Chondrocyte (in vitro differentiated cells): ENCODE data around the gene SHISA9. TPM values are rescaled to one million over a fixed set of nuclear protein-coding genes. Genes with fewer than 3 reads are reported as not detected.

Source experiments
- DNase-seq: peaks from one replicate; pipeline ENCODE4 v3.0.0; 2021; ENCODE audit warnings: mixed read lengths, low spot score
- H3K27ac Mint-ChIP-seq: one replicate; pipeline ENCODE4 v1.8.0; 2021; ENCODE audit warnings: mild to moderate bottlenecking, moderate library complexity, mixed read lengths; ENCODE audit not compliant: unreplicated experiment
- H3K27me3 Mint-ChIP-seq: 2 replicates; pipeline ENCODE4 v1.8.0; 2021; ENCODE audit warnings: low read depth, mixed read lengths
- H3K36me3 Mint-ChIP-seq: 2 replicates; pipeline ENCODE4 v1.8.0; 2021; ENCODE audit warnings: low read depth, mixed read lengths
- H3K4me1 Mint-ChIP-seq: 2 replicates; pipeline ENCODE4 v1.8.0; 2021; ENCODE audit warnings: low read depth, mild to moderate bottlenecking, mixed read lengths
- H3K4me3 Mint-ChIP-seq: one replicate; pipeline ENCODE4 v1.8.0; 2021; ENCODE audit warnings: mild to moderate bottlenecking, moderate library complexity, mixed read lengths; ENCODE audit not compliant: unreplicated experiment
- H3K9me3 Mint-ChIP-seq: 2 replicates; pipeline ENCODE4 v1.8.0; 2021; ENCODE audit warnings: low read depth, mixed read lengths
- total RNA-seq: library from RNA; stranded (reverse); gene quantifications from 3 replicates; pipeline ENCODE4 v1.2.1, GENCODE V29; 2021
- TF ChIP-seq, protein P1 (sequence below): fragments of 200-600 bp; sonication (generic); IDR thresholded peaks from 2 replicates; pipeline ENCODE4 v1.5.0; 2021; ENCODE audit warnings: antibody characterized with exemption, mild to moderate bottlenecking, moderate library complexity

The SHISA9 gene
- total RNA-seq, 1 donor from 2014 or later = 1.6 TPM

DNA sequence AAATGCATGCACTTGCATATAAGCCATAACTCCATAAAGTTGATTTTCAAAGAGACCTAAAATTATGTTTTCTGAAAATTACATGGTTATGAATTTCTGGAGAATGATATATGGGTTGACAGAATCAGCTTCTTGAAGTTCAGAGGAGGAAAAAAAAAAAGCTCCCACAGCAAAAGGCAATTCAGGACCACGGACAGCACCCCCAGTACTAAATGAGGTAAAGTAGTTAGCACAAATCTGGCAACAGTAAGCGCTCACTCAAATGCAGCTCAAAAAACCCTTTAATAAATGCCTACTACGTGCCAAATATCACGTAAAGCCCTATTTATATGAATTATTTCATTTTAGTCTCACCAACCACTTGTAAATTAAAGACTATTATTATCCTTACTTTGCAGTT lies 135.2 kb downstream of the SHISA9 start:
- H3K27ac Mint-ChIP-seq = no peak overlapping the region
- peaks cover 5% of the 10 kb centered on the region for H3K9me3 Mint-ChIP-seq
- H3K36me3 Mint-ChIP-seq = no peaks in the 10 kb centered on the region
- H3K27me3 Mint-ChIP-seq = no peaks in the 10 kb centered on the region
- TF ChIP-seq, protein P1, sequence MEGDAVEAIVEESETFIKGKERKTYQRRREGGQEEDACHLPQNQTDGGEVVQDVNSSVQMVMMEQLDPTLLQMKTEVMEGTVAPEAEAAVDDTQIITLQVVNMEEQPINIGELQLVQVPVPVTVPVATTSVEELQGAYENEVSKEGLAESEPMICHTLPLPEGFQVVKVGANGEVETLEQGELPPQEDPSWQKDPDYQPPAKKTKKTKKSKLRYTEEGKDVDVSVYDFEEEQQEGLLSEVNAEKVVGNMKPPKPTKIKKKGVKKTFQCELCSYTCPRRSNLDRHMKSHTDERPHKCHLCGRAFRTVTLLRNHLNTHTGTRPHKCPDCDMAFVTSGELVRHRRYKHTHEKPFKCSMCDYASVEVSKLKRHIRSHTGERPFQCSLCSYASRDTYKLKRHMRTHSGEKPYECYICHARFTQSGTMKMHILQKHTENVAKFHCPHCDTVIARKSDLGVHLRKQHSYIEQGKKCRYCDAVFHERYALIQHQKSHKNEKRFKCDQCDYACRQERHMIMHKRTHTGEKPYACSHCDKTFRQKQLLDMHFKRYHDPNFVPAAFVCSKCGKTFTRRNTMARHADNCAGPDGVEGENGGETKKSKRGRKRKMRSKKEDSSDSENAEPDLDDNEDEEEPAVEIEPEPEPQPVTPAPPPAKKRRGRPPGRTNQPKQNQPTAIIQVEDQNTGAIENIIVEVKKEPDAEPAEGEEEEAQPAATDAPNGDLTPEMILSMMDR = no peak
- no peaks in the 10 kb centered on the region for H3K4me1 Mint-ChIP-seq
- H3K4me3 Mint-ChIP-seq = no peak overlapping the region
- no peak for DNase-seq

- no peaks in the 10 kb centered on the region for H3K36me3 Mint-ChIP-seq
- TF ChIP-seq, protein P1 = no peak
- no peak overlapping the region for H3K27ac Mint-ChIP-seq
- H3K4me3 Mint-ChIP-seq = no peak overlapping the region
- H3K4me1 Mint-ChIP-seq = no peaks in the 10 kb centered on the region
- no peak for DNase-seq
- H3K9me3 Mint-ChIP-seq = peaks cover 8% of the 10 kb centered on the region
- H3K27me3 Mint-ChIP-seq = no peaks in the 10 kb centered on the region
Measured at GRCh38 chr16:13038591-13038990, 137.2 kb downstream of the SHISA9 start.

- TF ChIP-seq, protein P1 = no peak
- Mint-ChIP-seq H3K27me3 (no peaks in the 10 kb centered on the region), H3K4me1 (no peaks in the 10 kb centered on the region), H3K36me3 (no peaks in the 10 kb centered on the region), H3K9me3 (peaks cover 7% of the 10 kb centered on the region), H3K4me3 (no peak overlapping the region), H3K27ac (no peak overlapping the region)
- no peak for DNase-seq
Measured at GRCh38 chr16:13039526-13039925, 138.1 kb downstream of the SHISA9 start.

DNA sequence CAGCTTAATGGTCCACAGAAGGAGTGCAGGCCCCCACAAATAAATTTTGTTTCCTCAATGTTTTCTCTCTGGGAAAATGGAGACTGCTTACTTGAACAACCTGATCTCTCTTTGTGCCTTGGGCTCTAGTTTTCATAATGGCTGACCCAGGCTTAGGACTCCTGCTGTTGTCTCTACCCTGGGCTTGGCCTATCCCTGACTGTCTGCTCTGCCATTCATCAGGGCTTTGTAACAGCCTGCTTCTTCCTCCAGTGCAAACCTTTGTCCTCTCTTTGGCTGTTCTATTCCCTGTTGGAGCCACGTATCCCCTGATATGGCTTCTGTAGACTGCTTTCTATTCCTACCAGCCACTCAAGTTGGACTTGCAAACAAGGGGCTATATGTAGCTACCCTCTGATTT lies 139.8 kb downstream of the SHISA9 start:
- TF ChIP-seq, protein P1 = no peak
- no peaks in the 10 kb centered on the region for H3K4me1 Mint-ChIP-seq
- no peaks in the 10 kb centered on the region for H3K36me3 Mint-ChIP-seq
- no peak overlapping the region for H3K4me3 Mint-ChIP-seq
- H3K9me3 Mint-ChIP-seq = peaks cover 6% of the 10 kb centered on the region
- no peak for DNase-seq
- no peaks in the 10 kb centered on the region for H3K27me3 Mint-ChIP-seq
- no peak overlapping the region for H3K27ac Mint-ChIP-seq

DNA sequence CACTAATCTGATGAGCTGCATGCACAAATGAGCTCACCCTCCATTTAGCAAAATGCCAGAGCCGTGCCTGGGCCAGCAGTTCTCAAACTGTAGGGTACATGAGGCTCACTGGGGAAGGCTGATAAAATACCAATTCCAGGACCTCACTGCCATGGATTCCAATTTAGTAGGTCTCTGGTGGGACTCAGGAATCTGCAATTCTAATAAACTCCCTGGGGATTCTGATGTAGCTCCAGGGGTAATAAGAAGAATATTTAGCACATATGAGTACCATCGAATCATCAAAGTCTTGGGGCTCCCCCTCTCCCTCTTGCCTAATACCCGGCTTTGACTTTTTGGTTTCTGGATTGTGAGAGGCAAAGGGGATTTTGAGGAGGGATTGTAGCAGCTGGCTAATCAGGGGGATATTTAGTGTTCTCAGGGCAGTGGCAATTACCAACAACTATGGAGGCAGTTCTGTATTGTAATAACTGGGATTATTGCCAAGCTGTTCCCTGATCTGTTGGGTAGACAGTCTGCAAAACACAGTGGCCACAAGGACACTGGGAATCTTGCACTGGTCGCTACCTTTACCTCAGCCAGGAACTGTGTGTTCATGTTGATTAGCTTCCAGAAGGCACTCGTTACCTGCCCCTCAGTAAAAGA lies 140.4 kb downstream of the SHISA9 start:
- Mint-ChIP-seq H3K36me3 (no peaks in the 10 kb centered on the region), H3K4me3 (no peak overlapping the region), H3K27ac (no peak overlapping the region), H3K9me3 (peaks cover 6% of the 10 kb centered on the region), H3K4me1 (no peaks in the 10 kb centered on the region), H3K27me3 (no peaks in the 10 kb centered on the region)
- no peak for DNase-seq
- TF ChIP-seq, protein P1 = no peak
